HG03175 (cell line): ENCODE results near the gene UBE2N.
A peak's percentile ranks its signal among the peaks of the same experiment; 100 is the strongest.
"Not testable (repeated sequence)": the region's sequence is repeated elsewhere in the genome, so short reads cannot be mapped to it uniquely, and the experiment has no call there.

Source experiments
- ATAC-seq: cut with Tn5 transposase; IDR thresholded peaks from one replicate; pipeline ENCODE4 v1.9.1; 2021; ENCODE audit warnings: mild to moderate bottlenecking, moderate library complexity; ENCODE audit not compliant: unreplicated experiment

The UBE2N gene

GRCh38 chr12:93381976-93382437, 59.7 kb downstream of the UBE2N start:
- not testable (repeated sequence) for ATAC-seq

- no peak for ATAC-seq
These were observed 60.4 kb downstream of the UBE2N start for GRCh38 chr12:93381161-93381975.

- ATAC-seq: no peak
These were observed 61.1 kb downstream of the UBE2N start for GRCh38 chr12:93380480-93381121.

GRCh38 chr12:93379981-93380361, 61.8 kb downstream of the UBE2N start:
- no peak for ATAC-seq

- ATAC-seq: no peak
These were observed 62.3 kb downstream of the UBE2N start for GRCh38 chr12:93379326-93379980.

- ATAC-seq: no peak
These were observed 62.8 kb downstream of the UBE2N start for GRCh38 chr12:93378998-93379325.

- ATAC-seq: peak; percentile 34
These were observed 63.4 kb downstream of the UBE2N start for GRCh38 chr12:93378196-93378997.

GRCh38 chr12:93377252-93378195, 64.2 kb downstream of the UBE2N start, which contains the start of gene NUDT4:
Gene NUDT4, plus strand, starts transcription at chr12:93377925. Its CDS starts 398 bp downstream, at chr12:93378323.
- ATAC-seq: peak; percentile 77

GRCh38 chr12:93376436-93377251, 65.1 kb downstream of the UBE2N start:
- no peak for ATAC-seq

GRCh38 chr12:93375906-93376305, 65.8 kb downstream of the UBE2N start:
- ATAC-seq: no peak

GRCh38 chr12:93373961-93374656, 67.6 kb downstream of the UBE2N start:
- ATAC-seq: no peak

- no peak for ATAC-seq
These were observed 70.8 kb downstream of the UBE2N start for GRCh38 chr12:93370947-93371346.

- ATAC-seq: no peak
These were observed 72.2 kb downstream of the UBE2N start for GRCh38 chr12:93369505-93369904.

GRCh38 chr12:93368766-93369165, 73.0 kb downstream of the UBE2N start:
- no peak for ATAC-seq

GRCh38 chr12:93366422-93366821, 75.3 kb downstream of the UBE2N start:
- ATAC-seq: no peak

- no peak for ATAC-seq
These were observed 75.9 kb downstream of the UBE2N start for GRCh38 chr12:93365616-93366405.

GRCh38 chr12:93363841-93364297, 77.9 kb downstream of the UBE2N start:
- ATAC-seq: peak; percentile 61
